SKM-1 treated with dmso at 0.1 percent for 144 hours (cell line): Measurements from ENCODE around the gene C21orf58.

Experiments
- DNase-seq: peaks from one replicate; lab custom pipeline; 2025; ENCODE audit not compliant: unreplicated experiment; lab: John Stamatoyannopoulos, UW

The C21orf58 gene

GRCh38 chr21:46354046-46354445 lies 30.4 kb upstream of the C21orf58 start:
- DNase-seq: no peak

- no peak for DNase-seq
Measured at GRCh38 chr21:46352913-46353312, 29.2 kb upstream of the C21orf58 start.

- DNase-seq: no peak
Measured at GRCh38 chr21:46352164-46352515, 28.5 kb upstream of the C21orf58 start.

GRCh38 chr21:46351476-46352163 lies 27.9 kb upstream of the C21orf58 start:
- no peak for DNase-seq

- no peak for DNase-seq
Measured at GRCh38 chr21:46350981-46351380, 27.3 kb upstream of the C21orf58 start.

- DNase-seq: no peak
Measured at GRCh38 chr21:46350571-46350970, 26.9 kb upstream of the C21orf58 start.

GRCh38 chr21:46349134-46349760 lies 25.6 kb upstream of the C21orf58 start:
- DNase-seq: no peak

- no peak for DNase-seq
Measured at GRCh38 chr21:46347791-46348381, 24.2 kb upstream of the C21orf58 start.

GRCh38 chr21:46347203-46347550 lies 23.5 kb upstream of the C21orf58 start:
- DNase-seq: no peak

- no peak for DNase-seq
Measured at GRCh38 chr21:46346296-46347202, 22.9 kb upstream of the C21orf58 start.

GRCh38 chr21:46345861-46346260 lies 22.2 kb upstream of the C21orf58 start:
- no peak for DNase-seq

- no peak for DNase-seq
Measured at GRCh38 chr21:46344219-46344915, 20.7 kb upstream of the C21orf58 start.

- DNase-seq: no peak
Measured at GRCh38 chr21:46340998-46341397, 17.3 kb upstream of the C21orf58 start.

GRCh38 chr21:46336603-46337002 lies 12.9 kb upstream of the C21orf58 start:
- DNase-seq: no peak

GRCh38 chr21:46334351-46335140 lies 10.9 kb upstream of the C21orf58 start:
- DNase-seq: no peak

GRCh38 chr21:46329796-46330195 lies 6.1 kb upstream of the C21orf58 start:
- no peak for DNase-seq

GRCh38 chr21:46328151-46328550 lies 4.5 kb upstream of the C21orf58 start:
- no peak for DNase-seq

GRCh38 chr21:46327711-46328110 lies 4.0 kb upstream of the C21orf58 start:
- DNase-seq: no peak

- DNase-seq: no peak
Measured at GRCh38 chr21:46326110-46326703, 2.5 kb upstream of the C21orf58 start.
